Osteocyte (in vitro differentiated cells): ENCODE data around the gene FGF22. TPM values are rescaled to one million over a fixed set of nuclear protein-coding genes. Genes with fewer than 3 reads are reported as not detected.

ENCODE experiments used
- DNase-seq: peaks from one replicate; pipeline ENCODE4 v3.0.0; 2021; ENCODE audit warnings: mixed read lengths; ENCODE audit not compliant: unreplicated experiment; ENCODE audit errors: extremely low spot score
- H3K27ac Mint-ChIP-seq: one replicate; pipeline ENCODE4 v1.8.0; 2021; ENCODE audit warnings: mild to moderate bottlenecking, mixed read lengths; ENCODE audit not compliant: unreplicated experiment
- H3K27me3 Mint-ChIP-seq: one replicate; pipeline ENCODE4 v1.8.0; 2021; ENCODE audit warnings: mixed read lengths; ENCODE audit not compliant: unreplicated experiment
- H3K36me3 Mint-ChIP-seq: one replicate; pipeline ENCODE4 v1.8.0; 2021; ENCODE audit warnings: mixed read lengths; ENCODE audit not compliant: unreplicated experiment
- H3K4me1 Mint-ChIP-seq: one replicate; pipeline ENCODE4 v1.8.0; 2021; ENCODE audit warnings: mixed read lengths; ENCODE audit not compliant: unreplicated experiment
- H3K4me3 Mint-ChIP-seq: one replicate; pipeline ENCODE4 v1.8.0; 2021; ENCODE audit warnings: mild to moderate bottlenecking, moderate library complexity, mixed read lengths; ENCODE audit not compliant: unreplicated experiment
- H3K9me3 Mint-ChIP-seq: one replicate; pipeline ENCODE4 v1.8.0; 2021; ENCODE audit warnings: mixed read lengths; ENCODE audit not compliant: unreplicated experiment
- total RNA-seq: library from RNA; stranded (reverse); gene quantifications from 2 replicates; pipeline ENCODE4 v1.2.1, GENCODE V29; 2021
- TF ChIP-seq, protein P1 (sequence below): fragments of 200-600 bp; sonication (generic); IDR thresholded peaks from 2 replicates; pipeline ENCODE4 v1.5.0; 2021; ENCODE audit warnings: antibody characterized with exemption, mild to moderate bottlenecking, moderate library complexity

The FGF22 gene
- total RNA-seq, 1 donor from 2014 or later = 0.81 TPM

DNA sequence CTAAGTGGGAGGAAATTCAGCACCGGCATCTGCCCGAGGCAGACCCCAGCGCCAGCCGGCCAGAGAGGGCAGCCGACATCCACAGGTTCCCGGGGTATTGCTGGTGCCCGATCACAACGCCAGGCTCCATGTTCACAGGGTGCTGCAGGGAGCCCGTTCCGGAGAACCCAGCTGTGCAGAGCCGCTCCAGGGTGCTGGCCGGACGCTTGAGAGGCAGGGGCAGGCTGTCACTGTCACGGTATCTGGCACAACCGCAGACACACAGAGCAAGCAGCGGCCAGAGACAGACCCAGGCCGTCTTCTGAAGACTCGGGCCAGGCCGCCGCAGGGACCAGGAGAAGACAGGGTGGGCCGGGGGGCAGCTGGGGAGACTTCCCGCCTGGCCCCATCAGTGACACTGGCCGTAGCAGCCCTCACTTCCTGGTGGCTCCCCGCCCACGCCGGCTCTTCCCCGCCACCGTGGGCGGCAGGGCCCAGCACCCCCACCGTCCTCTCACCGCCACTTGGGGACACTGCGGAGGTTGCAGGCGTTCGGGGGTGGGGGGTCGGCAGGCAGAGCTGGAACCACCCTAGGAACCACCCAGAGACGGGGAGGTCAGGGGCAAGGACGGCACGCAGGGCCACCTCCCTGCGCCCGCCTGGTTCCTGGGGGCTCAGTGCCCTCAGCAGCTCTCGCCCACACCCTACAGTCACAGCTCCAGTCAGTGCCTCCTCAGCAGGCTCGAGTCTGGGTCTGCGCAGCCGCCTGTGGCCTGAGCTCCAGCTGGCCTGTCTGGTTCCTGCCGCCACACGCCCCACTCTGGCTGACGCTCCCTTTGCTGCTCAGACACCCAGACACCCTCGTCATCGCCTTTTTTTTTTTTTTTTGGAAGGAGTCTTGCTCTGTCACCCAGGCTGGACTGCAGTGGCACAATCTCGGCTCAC is 19.5 kb downstream of the FGF22 start:
- no peaks in the 10 kb centered on the region for H3K9me3 Mint-ChIP-seq
- TF ChIP-seq, protein P1, sequence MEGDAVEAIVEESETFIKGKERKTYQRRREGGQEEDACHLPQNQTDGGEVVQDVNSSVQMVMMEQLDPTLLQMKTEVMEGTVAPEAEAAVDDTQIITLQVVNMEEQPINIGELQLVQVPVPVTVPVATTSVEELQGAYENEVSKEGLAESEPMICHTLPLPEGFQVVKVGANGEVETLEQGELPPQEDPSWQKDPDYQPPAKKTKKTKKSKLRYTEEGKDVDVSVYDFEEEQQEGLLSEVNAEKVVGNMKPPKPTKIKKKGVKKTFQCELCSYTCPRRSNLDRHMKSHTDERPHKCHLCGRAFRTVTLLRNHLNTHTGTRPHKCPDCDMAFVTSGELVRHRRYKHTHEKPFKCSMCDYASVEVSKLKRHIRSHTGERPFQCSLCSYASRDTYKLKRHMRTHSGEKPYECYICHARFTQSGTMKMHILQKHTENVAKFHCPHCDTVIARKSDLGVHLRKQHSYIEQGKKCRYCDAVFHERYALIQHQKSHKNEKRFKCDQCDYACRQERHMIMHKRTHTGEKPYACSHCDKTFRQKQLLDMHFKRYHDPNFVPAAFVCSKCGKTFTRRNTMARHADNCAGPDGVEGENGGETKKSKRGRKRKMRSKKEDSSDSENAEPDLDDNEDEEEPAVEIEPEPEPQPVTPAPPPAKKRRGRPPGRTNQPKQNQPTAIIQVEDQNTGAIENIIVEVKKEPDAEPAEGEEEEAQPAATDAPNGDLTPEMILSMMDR = no peak
- H3K27ac Mint-ChIP-seq = no peak overlapping the region
- no peak for DNase-seq
- no peak overlapping the region for H3K4me3 Mint-ChIP-seq
- H3K36me3 Mint-ChIP-seq = no peaks in the 10 kb centered on the region
- H3K27me3 Mint-ChIP-seq = no peaks in the 10 kb centered on the region
- H3K4me1 Mint-ChIP-seq = peaks cover 25% of the 10 kb centered on the region

DNA sequence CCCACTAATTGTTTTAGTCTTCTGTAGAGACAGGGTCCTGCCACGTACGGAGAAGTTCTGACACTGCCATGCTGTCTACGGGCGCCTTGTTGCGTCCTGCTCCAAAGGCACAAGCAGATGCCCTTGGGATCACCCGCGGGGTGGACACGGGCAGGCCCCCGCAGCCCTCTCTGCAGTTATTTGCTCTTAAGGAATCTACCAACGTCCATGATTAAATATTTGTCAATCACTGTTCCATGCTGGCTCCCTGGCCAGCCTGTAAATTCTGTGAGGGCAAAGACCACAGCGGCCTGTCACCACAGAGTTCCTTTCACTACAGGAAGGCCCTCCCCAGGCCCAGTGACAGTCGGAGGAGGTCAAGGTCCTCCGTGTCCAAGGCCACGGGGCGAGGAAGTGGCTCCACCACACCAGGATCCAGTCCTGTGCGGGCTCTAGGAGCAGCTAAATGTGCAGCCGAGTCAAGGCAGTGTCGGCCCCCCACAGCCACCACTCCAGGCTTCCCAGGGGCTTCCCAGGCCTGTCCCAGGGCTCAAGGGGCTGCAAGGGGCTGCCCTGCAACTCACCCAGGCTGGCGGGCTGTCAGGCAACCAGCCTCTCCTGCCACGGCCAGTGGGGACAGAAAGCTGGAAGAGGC is 21.2 kb downstream of the FGF22 start:
- no peak for DNase-seq
- Mint-ChIP-seq H3K27ac (peak overlapping the region; percentile 69), H3K4me1 (peaks cover 36% of the 10 kb centered on the region), H3K4me3 (peak overlapping the region; percentile 79), H3K27me3 (no peaks in the 10 kb centered on the region), H3K9me3 (no peaks in the 10 kb centered on the region), H3K36me3 (no peaks in the 10 kb centered on the region)
- TF ChIP-seq, protein P1 = no peak

- peak overlapping the region; percentile 79 for H3K4me3 Mint-ChIP-seq
- H3K27me3 Mint-ChIP-seq = no peaks in the 10 kb centered on the region
- no peaks in the 10 kb centered on the region for H3K9me3 Mint-ChIP-seq
- no peak for DNase-seq
- TF ChIP-seq, protein P1 = no peak
- peaks cover 36% of the 10 kb centered on the region for H3K4me1 Mint-ChIP-seq
- H3K27ac Mint-ChIP-seq = peak overlapping the region; percentile 69
- H3K36me3 Mint-ChIP-seq = no peaks in the 10 kb centered on the region
These were observed 21.9 kb downstream of the FGF22 start for GRCh38 chr19:661427-662196.

DNA sequence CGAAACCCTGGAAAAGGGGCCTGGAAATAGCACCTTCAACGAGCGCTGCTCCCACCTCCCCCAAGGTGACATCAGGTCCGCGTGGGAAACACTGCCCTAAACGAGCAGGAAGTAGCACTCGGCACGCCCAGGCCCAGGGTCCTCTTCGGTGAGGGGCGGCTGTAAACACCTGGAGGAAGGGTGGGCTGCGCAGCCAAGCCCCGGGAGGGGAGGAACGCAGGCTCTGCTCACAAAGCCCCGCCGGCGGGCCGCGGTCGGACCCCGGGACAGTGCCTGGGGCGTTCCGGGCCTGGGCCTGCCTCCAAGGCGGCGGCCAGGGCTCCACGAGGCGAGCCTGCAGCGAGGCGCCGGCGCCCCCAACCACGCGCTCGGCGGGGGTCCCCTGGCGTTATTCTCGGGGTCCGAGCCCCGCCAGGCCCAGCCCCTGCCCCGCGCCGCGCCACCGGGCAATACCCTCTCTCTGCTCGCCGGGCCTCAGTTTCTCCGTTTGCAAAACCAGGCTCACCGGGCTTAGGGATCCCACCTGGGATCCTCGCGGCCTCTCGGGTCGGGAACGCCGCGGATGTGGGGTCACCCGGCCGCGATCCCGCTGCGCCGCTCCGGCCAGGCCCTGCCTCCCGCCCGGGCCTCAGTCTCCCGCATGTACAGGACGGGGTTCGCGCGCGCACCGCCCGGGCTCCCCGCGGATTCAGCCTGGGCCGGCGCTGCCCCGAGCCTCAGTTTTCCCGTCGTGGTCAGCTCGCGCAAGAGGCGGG is 22.7 kb downstream of the FGF22 start:
- Mint-ChIP-seq H3K27me3 (no peaks in the 10 kb centered on the region), H3K9me3 (no peaks in the 10 kb centered on the region), H3K36me3 (no peaks in the 10 kb centered on the region), H3K27ac (peak overlapping the region; percentile 69), H3K4me3 (peak overlapping the region; percentile 79), H3K4me1 (peaks cover 36% of the 10 kb centered on the region)
- DNase-seq = no peak
- TF ChIP-seq, protein P1 = no peak
